GM13977 (cell line): ENCODE measurements around the gene RBM18.

Experiments
- DNase-seq: peaks from one replicate; pipeline ENCODE4 v3.0.0; 2012; ENCODE audit warnings: low spot score
- CTCF ChIP-seq: IDR thresholded peaks from 2 replicates; pipeline ENCODE4 v1.5.1; 2012; ENCODE audit warnings: mild to moderate bottlenecking, control low read depth; ENCODE audit not compliant: insufficient read depth; ENCODE audit errors: extremely low read depth, missing control alignments
- in situ Hi-C: fragments of 300-500 bp; cut with MboI; formaldehyde crosslinking; loops from one replicate; pipeline ENCODE4 v1.12.0; 2022; ENCODE audit warnings: low sequenced_read_pairs, low pct_unique_long_range_greater_than_20kb, mixed read lengths, inconsistent platforms; ENCODE audit not compliant: unreplicated experiment

The RBM18 gene

GRCh38 chr9:122212473-122213004 is 52.1 kb downstream of the RBM18 start:
- DNase-seq = no peak
- in situ Hi-C loops = no loop called here
- no peak for TF ChIP-seq CTCF

GRCh38 chr9:122209451-122209850 is 55.2 kb downstream of the RBM18 start:
- no peak for DNase-seq
- TF ChIP-seq CTCF = no peak
- in situ Hi-C loops = no loop called here

- no peak for DNase-seq
- TF ChIP-seq CTCF = no peak
- in situ Hi-C loops = no loop called here
Measured at GRCh38 chr9:122207096-122207495, 57.5 kb downstream of the RBM18 start.

- no peak for TF ChIP-seq CTCF
Measured at GRCh38 chr9:122206118-122207046, 58.3 kb downstream of the RBM18 start.

GRCh38 chr9:122205176-122205575 is 59.5 kb downstream of the RBM18 start:
- no peak for TF ChIP-seq CTCF
- in situ Hi-C loops = no loop called here
- no peak for DNase-seq

More at GRCh38 chr9:122206118-122207046, 58.3 kb downstream of the RBM18 start:
- in situ Hi-C loops = no loop called here
- DNase-seq = no peak

GRCh38 chr9:122204491-122204890 is 60.1 kb downstream of the RBM18 start:
- in situ Hi-C loops = no loop called here
- TF ChIP-seq CTCF = no peak
- no peak for DNase-seq
